HepG2 (cell line): ENCODE measurements around the gene GUCY1B1. TPM values are rescaled to one million over a fixed set of nuclear protein-coding genes. Genes with fewer than 3 reads are reported as not detected.

Experiments
- ATAC-seq: fragments of 200-7000 bp; cut with Tn5 transposase; 3 replicates; pipeline ENCODE4 v1.9.1; 2020; ENCODE audit warnings: mild to moderate bottlenecking, moderate library complexity
- BruUV-seq: library from RNA; stranded (reverse); fragments of 400-500 nt; replicated peaks from 2 replicates; lab custom pipeline; 2021; lab: Mats Ljungman, UMichigan
- CTCF ChIA-PET: fragments of 300-600 bp; formaldehyde crosslinking; extraction: SDS; loops from one replicate; lab custom pipeline; 2021; ENCODE audit warnings: low total read pairs, inconsistent platforms, low intra/inter-chr PET ratio; lab: Yijun Ruan, JAX
- POLR2A ChIA-PET: fragments of 350-600 bp; sonication (Branson Sonifier 250); formaldehyde crosslinking; loops from one replicate; lab custom pipeline; 2020; ENCODE audit warnings: antibody characterized with exemption, inconsistent platforms; lab: Yijun Ruan, JAX
- DNase-seq: peaks from one replicate; pipeline ENCODE4 v3.0.0-alpha.2; 2015; ENCODE audit warnings: low spot score
- FAIRE-seq: peaks from 3 replicates; lab custom pipeline; 2011; peaks lifted over from hg19 to GRCh38; lab: Jason Lieb, UNC
- H2AFZ ChIP-seq: one replicate; pipeline ENCODE4 v1.6.1; 2011; ENCODE audit warnings: low read length, inconsistent platforms
- H3K27ac ChIP-seq: fragments of 300-600 bp; 3 replicates; pipeline ENCODE4 v1.8.0; 2011; ENCODE audit warnings: mixed run types, mild to moderate bottlenecking, mixed read lengths, low read length, inconsistent platforms; ENCODE audit not compliant: insufficient read depth; ENCODE audit errors: extremely low read length
- H3K27me3 ChIP-seq, 2 experiments: fragments of 200-600 bp in 1 of 2; 2 replicates in 1 of 2; 3 replicates in 1 of 2; pipeline versions ENCODE4 v1.6.0 to v1.8.0; 2011; ENCODE audit warnings: low read length in 2 of 2, mild to moderate bottlenecking in 2 of 2, moderate library complexity in 2 of 2, inconsistent platforms in 1 of 2; ENCODE audit not compliant: insufficient read depth in 2 of 2, control insufficient read depth in 1 of 2
- H3K36me3 ChIP-seq, 2 experiments: fragments of 200-600 bp in 1 of 2; replicated peaks in 1 of 2; 2 replicates in 1 of 2; 3 replicates in 1 of 2; pipeline versions ENCODE4 v1.5.1 to v1.8.0; 2011; ENCODE audit warnings: low read length in 2 of 2, inconsistent platforms in 1 of 2; ENCODE audit not compliant: insufficient read depth in 2 of 2, control insufficient read depth in 1 of 2
- H3K4me1 ChIP-seq: 2 replicates; pipeline ENCODE4 v1.5.1; 2012; ENCODE audit warnings: low read length, inconsistent platforms; ENCODE audit not compliant: insufficient read depth
- H3K4me2 ChIP-seq: 2 replicates; pipeline ENCODE4 v1.6.0; 2011; ENCODE audit warnings: low read depth, low read length, inconsistent platforms
- H3K4me3 ChIP-seq, 3 experiments: fragments of 200-600 bp in 1 of 3; sonication (generic), shearing (Covaris generic) in 1 of 3; replicated peaks in 1 of 3; 2 replicates each; pipeline ENCODE4 v1.5.1; 2011 to 2016; ENCODE audit warnings: low read length in 3 of 3, inconsistent platforms in 2 of 3, low read depth in 2 of 3, mild to moderate bottlenecking in 2 of 3, control low read depth in 1 of 3, mixed read lengths in 1 of 3; ENCODE audit not compliant: insufficient read depth in 1 of 3
- H3K79me2 ChIP-seq: one replicate; pipeline ENCODE4 v1.6.1; 2011; ENCODE audit warnings: low read length, inconsistent platforms; ENCODE audit not compliant: insufficient read depth
- H3K9ac ChIP-seq: 2 replicates; pipeline ENCODE4 v1.6.0; 2011; ENCODE audit warnings: mild to moderate bottlenecking, low read depth, low read length, inconsistent platforms; ENCODE audit not compliant: insufficient read depth
- H3K9me3 ChIP-seq: 2 replicates; pipeline ENCODE4 v1.5.1; 2012; ENCODE audit warnings: mild to moderate bottlenecking, low read length
- H4K20me1 ChIP-seq: 2 replicates; pipeline ENCODE4 v1.6.0; 2011; ENCODE audit warnings: inconsistent platforms, mild to moderate bottlenecking, low read length, moderate library complexity; ENCODE audit not compliant: insufficient read depth
- CEBPB ChIP-seq: IDR thresholded peaks from 2 replicates; pipeline ENCODE4 v1.6.1; 2011; ENCODE audit warnings: low read depth, low read length, improper control_type of control experiment, borderline replicate concordance
- HOXA9 ChIP-seq: sonication (generic); formaldehyde crosslinking; IDR thresholded peaks from 2 replicates; pipeline ENCODE4 v1.8.1; 2022; ENCODE audit warnings: missing genetic modification reagents, mild to moderate bottlenecking, moderate library complexity, borderline replicate concordance
- NFKBIZ ChIP-seq: IDR thresholded peaks from 2 replicates; pipeline ENCODE4 v1.6.1; 2018; ENCODE audit warnings: missing genetic modification reagents, missing compliant biosample characterization
- ZNF543 ChIP-seq: sonication (generic); formaldehyde crosslinking; IDR thresholded peaks from 2 replicates; pipeline ENCODE4 v1.4.0; 2020; ENCODE audit warnings: mild to moderate bottlenecking, missing genetic modification reagents
- ZNF674 ChIP-seq: sonication (generic); formaldehyde crosslinking; IDR thresholded peaks from 2 replicates; pipeline ENCODE4 v1.5.0; 2020; ENCODE audit warnings: low read depth, mild to moderate bottlenecking, missing genetic modification reagents
- WGBS: methylation state at CpG from one replicate; pipeline ENCODE4 v1.1.6; 2017; ENCODE audit warnings: low lambda C conversion rate; 5-methylcytosine and 5-hydroxymethylcytosine counted together
- in situ Hi-C: cut with HindIII; loops from 2 replicates; pipeline ENCODE4 v1.10.0; 2017; ENCODE audit warnings: low pct_unique_long_range_greater_than_20kb; ENCODE audit not compliant: extremely low pct_ligation_motif_present
- intact Hi-C: fragments of 100-400 bp; cut with micrococcal nuclease; formaldehyde crosslinking; loops from one replicate; pipeline ENCODE4 v1.10.0; 2022; ENCODE audit not compliant: unreplicated experiment
- polyA plus RNA-seq, 8 experiments: library from polyadenylated mRNA; depleted of rRNA in 3 of 8; stranded (reverse) in 7 of 8; unstranded in 1 of 8; fragments of >200 nt; fragmentation: Illumina TruSeq in 4 of 8; extraction: Trizol in 4 of 8; gene quantifications; 2 replicates each; pipeline versions ENCODE4 v1.2.1 to v1.2.3, GENCODE V29; 2011 to 2016; ENCODE audit warnings: low read depth in 4 of 8, missing spikeins in 1 of 8, mixed read lengths in 1 of 8; ENCODE audit not compliant: insufficient read depth in 1 of 8
- total RNA-seq, 5 experiments: library from RNA; depleted of rRNA; stranded (reverse); fragments of >200 nt; fragmentation: Illumina TruSeq; extraction: Trizol; gene quantifications; 2 replicates each; pipeline ENCODE4 v1.2.3, GENCODE V29; 2016; ENCODE audit warnings: low read depth in 1 of 5
- TF ChIP-seq, protein P1 (sequence below): sonication (generic); formaldehyde crosslinking; IDR thresholded peaks from 2 replicates; pipeline ENCODE4 v1.4.0; 2020; ENCODE audit warnings: missing genetic modification reagents, low read depth, mild to moderate bottlenecking, borderline replicate concordance
- TF ChIP-seq, protein P2 (sequence below): sonication (generic); formaldehyde crosslinking; IDR thresholded peaks from 2 replicates; pipeline ENCODE4 v1.9.0; 2021; ENCODE audit warnings: missing genetic modification reagents, borderline replicate concordance

GUCY1B1 gene
- total and polyA plus RNA-seq, 2 of the 13 experiments (the other 11 are each of a cell fraction or from before 2014, with no cell fraction given), result not detected

- Histone ChIP-seq H3K4me3 (no peak overlapping the region), H3K27me3 (no peaks in the 10 kb centered on the region; a peak in 1 of 5 replicates), H3K27ac (no peak overlapping the region), H3K36me3 (no peaks in the 10 kb centered on the region), H4K20me1 (no peaks in the 10 kb centered on the region), H3K4me2 (no peak overlapping the region), H3K9me3 (no peaks in the 10 kb centered on the region), H3K9ac (no peak overlapping the region), H3K79me2 (no peaks in the 10 kb centered on the region), H3K4me1 (no peaks in the 10 kb centered on the region), H2AFZ (no peak overlapping the region)
- WGBS, result 2% methylated on average over 2 of the region's 2 CpGs
- CTCF ChIA-PET, result no interaction called here
- no peak for DNase-seq
- intact Hi-C loops (no loop called here), in situ Hi-C loops (no loop called here)
- POLR2A ChIA-PET, result no interaction called here
- TF ChIP-seq ZNF543 (CRISPR knock-in tag) (no peak), ZNF674 (CRISPR knock-in tag) (no peak), CEBPB (peak; percentile 23; the same call in 1 of the 2 replicates), NFKBIZ (CRISPR knock-in tag) (no peak), HOXA9 (CRISPR knock-in tag) (no peak)
- TF ChIP-seq, protein P1, sequence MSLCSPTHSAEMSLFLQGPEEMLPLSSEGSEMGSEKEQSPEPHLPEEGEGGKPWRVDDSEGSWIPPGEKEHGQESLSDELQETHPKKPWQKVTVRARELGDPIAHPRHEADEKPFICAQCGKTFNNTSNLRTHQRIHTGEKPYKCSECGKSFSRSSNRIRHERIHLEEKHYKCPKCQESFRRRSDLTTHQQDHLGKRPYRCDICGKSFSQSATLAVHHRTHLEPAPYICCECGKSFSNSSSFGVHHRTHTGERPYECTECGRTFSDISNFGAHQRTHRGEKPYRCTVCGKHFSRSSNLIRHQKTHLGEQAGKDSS (CRISPR knock-in tag), result no peak
- TF ChIP-seq, protein P2, sequence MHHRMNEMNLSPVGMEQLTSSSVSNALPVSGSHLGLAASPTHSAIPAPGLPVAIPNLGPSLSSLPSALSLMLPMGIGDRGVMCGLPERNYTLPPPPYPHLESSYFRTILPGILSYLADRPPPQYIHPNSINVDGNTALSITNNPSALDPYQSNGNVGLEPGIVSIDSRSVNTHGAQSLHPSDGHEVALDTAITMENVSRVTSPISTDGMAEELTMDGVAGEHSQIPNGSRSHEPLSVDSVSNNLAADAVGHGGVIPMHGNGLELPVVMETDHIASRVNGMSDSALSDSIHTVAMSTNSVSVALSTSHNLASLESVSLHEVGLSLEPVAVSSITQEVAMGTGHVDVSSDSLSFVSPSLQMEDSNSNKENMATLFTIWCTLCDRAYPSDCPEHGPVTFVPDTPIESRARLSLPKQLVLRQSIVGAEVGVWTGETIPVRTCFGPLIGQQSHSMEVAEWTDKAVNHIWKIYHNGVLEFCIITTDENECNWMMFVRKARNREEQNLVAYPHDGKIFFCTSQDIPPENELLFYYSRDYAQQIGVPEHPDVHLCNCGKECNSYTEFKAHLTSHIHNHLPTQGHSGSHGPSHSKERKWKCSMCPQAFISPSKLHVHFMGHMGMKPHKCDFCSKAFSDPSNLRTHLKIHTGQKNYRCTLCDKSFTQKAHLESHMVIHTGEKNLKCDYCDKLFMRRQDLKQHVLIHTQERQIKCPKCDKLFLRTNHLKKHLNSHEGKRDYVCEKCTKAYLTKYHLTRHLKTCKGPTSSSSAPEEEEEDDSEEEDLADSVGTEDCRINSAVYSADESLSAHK (CRISPR knock-in tag), result no peak
- no peak for FAIRE-seq
- no peak for ATAC-seq
- BruUV-seq, result no TSS peak
These were observed 20.3 kb upstream of the GUCY1B1 start for GRCh38 chr4:155738548-155738947.
